NCI-H2196 treated with DMSO at 0.1 percent for 48 hours (cell line): ENCODE data around the gene OR5D13.

ENCODE experiments used
- DNase-seq: peaks from one replicate; lab custom pipeline; 2025; ENCODE audit not compliant: unreplicated experiment; lab: John Stamatoyannopoulos, UW

OR5D13 gene

GRCh38 chr11:55773138-55773537 is at the start of gene OR5D13:
OR5D13 (plus strand) TSS chr11:55773438; CDS start chr11:55773438, 0 bp downstream.
- no peak for DNase-seq

GRCh38 chr11:55726715-55727324 is 46.4 kb upstream of the OR5D13 start:
- no peak for DNase-seq

- DNase-seq: no peak
Observed at GRCh38 chr11:55732936-55733335, 40.3 kb upstream of the OR5D13 start.

GRCh38 chr11:55791606-55792005 is 18.4 kb downstream of the OR5D13 start:
- no peak for DNase-seq

- no peak for DNase-seq
Observed at GRCh38 chr11:55793321-55793720, 20.1 kb downstream of the OR5D13 start.

- DNase-seq: no peak
Observed at GRCh38 chr11:55795256-55795655, 22.0 kb downstream of the OR5D13 start, which contains the start of gene OR5D14. OR5D14 (plus strand) TSS chr11:55795556; CDS start chr11:55795556, 0 bp downstream.

GRCh38 chr11:55806248-55806647 is 33.0 kb downstream of the OR5D13 start:
- DNase-seq: no peak

- no peak for DNase-seq
Observed at GRCh38 chr11:55811067-55811466, 37.8 kb downstream of the OR5D13 start, which contains the start of gene OR5L1. OR5L1 (plus strand) TSS chr11:55811367; CDS start chr11:55811467, 100 bp downstream.

GRCh38 chr11:55819330-55819729 is 46.1 kb downstream of the OR5D13 start, which contains the start of gene OR5D18:
OR5D18 (plus strand) TSS chr11:55819630; CDS start chr11:55819630, 0 bp downstream.
- DNase-seq: no peak
